GM12801 (cell line): Measurements from ENCODE around the gene UBE2QL1.

ENCODE experiments used
- TF ChIP-seq, protein P1 (sequence below): IDR thresholded peaks from one replicate; pipeline ENCODE4 v1.5.1; 2011; ENCODE audit warnings: control low read depth; ENCODE audit not compliant: insufficient read length; ENCODE audit errors: extremely low read depth

The UBE2QL1 gene, protein sequence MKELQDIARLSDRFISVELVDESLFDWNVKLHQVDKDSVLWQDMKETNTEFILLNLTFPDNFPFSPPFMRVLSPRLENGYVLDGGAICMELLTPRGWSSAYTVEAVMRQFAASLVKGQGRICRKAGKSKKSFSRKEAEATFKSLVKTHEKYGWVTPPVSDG

DNA sequence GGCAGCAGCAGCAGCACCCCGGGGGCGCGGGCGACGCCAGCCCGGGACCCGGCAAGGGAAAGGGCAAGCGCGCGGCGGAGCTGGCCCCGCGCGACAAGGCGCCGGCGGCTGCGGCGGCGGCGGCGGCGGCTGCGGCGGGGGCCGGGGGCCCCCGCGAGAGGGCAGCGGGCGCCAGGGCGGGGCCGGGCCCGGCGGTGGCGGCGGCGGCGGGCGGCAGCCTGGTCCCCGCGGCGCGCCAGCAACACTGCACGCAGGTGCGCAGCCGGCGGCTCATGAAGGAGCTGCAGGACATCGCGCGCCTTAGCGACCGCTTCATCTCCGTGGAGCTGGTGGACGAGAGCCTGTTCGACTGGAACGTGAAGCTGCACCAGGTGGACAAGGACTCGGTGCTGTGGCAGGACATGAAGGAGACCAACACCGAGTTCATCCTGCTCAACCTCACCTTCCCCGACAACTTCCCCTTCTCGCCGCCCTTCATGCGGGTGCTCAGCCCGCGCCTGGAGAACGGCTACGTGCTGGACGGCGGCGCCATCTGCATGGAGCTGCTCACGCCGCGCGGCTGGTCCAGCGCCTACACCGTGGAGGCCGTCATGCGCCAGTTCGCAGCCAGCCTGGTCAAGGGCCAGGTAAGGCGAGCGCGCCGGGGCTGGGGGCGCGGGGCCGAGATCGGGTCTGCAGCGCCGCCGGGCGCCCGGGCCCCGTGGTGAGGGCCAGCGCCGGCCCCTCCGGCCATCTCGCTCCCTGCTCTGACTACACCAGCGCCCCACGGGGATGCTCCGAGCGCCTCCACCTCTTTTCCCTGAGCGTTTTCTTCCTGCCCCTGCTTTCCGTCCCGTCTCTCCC is at the start of gene UBE2QL1:
Gene UBE2QL1 (plus strand): TSS at position 238 of the 843 bp plus-strand sequence. CDS start 35 bp downstream, at position 273.
- TF ChIP-seq, protein P1, sequence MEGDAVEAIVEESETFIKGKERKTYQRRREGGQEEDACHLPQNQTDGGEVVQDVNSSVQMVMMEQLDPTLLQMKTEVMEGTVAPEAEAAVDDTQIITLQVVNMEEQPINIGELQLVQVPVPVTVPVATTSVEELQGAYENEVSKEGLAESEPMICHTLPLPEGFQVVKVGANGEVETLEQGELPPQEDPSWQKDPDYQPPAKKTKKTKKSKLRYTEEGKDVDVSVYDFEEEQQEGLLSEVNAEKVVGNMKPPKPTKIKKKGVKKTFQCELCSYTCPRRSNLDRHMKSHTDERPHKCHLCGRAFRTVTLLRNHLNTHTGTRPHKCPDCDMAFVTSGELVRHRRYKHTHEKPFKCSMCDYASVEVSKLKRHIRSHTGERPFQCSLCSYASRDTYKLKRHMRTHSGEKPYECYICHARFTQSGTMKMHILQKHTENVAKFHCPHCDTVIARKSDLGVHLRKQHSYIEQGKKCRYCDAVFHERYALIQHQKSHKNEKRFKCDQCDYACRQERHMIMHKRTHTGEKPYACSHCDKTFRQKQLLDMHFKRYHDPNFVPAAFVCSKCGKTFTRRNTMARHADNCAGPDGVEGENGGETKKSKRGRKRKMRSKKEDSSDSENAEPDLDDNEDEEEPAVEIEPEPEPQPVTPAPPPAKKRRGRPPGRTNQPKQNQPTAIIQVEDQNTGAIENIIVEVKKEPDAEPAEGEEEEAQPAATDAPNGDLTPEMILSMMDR = no peak

DNA sequence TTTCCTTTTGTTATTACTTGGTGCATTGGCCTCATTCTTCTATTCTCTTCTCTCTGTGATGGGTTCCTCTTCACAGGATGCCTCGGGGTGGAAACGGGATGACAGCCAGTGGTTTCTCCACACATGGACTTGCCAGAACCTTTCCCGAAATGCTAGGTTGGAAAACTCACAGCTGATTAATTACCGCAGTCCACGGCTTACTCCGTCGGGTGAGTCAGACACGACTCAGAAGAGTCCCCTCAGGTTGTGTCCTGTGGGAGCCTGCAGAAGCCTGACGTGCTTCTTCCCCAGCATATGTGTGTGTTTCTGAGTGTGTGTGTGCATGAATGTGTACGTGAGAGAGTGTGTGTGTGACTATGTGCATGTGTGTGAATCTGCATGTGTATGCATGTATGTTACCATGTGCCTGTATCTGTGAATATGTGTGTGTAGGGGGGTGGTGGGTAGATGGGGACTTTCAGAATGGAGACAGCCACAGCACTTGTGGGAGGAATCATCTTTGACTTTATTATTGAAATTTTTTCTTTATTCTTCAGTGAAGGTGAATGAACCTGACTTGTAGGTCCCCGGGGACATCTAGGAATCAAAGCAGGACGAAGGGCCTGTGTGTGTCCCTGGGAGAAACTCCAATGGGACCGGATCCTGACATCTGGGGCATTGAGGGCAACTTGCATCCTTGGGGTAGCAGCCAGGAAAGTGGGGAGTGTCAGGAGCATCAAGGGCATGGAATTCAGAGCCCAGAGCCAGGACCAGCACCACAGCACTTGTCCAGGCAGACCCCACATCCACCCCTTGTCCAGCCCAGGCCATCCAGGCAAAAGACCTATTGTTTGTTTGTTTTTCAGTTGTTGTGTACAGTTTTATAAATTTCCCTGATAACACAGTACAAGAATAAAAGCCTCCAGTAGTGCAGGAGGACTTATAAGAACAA is 48.4 kb upstream of the UBE2QL1 start:
- TF ChIP-seq, protein P1 = no peak

DNA sequence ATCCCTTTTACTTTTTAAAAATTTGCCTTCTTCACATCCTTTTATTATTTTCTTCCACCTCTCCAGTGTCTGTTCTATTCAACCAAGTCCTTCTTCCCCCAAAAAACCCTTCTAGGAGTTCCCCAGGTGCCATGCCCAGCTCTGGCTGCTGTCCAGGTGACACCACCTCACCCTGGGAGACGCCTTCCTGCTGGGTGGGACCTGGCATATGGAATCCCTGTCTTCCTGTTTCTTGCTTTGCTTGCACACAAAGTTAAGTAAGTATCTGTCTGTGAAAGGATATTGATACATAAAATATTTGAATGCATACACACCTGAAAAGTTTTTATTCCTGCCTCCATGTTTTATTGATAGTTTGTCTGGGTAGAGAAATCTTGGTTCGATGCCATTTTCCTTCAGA is 47.2 kb upstream of the UBE2QL1 start:
- TF ChIP-seq, protein P1 = no peak

DNA sequence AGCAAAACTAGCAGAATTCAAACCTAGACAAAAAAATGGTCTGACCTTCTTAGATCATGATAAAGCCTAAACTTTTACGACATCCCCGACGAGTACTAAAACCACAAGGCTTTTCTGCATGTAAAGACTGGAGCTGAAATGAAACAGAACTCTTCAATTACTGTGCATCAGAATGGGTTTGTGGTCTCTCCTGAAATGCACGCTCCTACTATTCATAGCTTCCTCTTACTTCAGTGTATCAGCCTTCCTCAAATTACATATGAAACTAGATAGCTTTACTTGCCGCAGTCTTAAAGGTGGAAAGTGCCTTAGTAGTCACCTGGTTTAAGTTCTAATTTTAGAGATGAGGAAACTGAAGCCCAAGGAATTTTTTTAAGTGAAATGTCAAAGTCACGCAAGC is 45.7 kb upstream of the UBE2QL1 start:
- TF ChIP-seq, protein P1 = no peak

DNA sequence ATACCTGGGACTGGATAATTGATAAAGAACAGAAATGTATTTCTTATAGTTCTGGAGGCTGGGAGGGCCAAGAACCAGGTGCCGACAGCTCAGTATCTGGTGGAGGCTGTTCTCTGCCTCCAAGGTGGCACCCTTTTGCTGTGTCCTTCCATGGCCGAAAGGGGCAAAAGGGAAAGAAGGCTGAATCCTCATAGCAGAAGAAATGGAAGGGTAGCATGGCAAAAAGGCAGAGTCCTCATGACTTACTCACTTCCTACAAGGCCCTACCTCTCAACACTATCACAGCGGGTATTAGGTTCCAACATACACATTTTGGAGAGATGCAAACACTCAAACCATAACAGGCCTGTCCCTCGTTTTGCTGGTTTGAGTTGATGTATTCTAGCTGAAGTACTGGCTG is 45.2 kb upstream of the UBE2QL1 start:
- TF ChIP-seq, protein P1 = no peak

DNA sequence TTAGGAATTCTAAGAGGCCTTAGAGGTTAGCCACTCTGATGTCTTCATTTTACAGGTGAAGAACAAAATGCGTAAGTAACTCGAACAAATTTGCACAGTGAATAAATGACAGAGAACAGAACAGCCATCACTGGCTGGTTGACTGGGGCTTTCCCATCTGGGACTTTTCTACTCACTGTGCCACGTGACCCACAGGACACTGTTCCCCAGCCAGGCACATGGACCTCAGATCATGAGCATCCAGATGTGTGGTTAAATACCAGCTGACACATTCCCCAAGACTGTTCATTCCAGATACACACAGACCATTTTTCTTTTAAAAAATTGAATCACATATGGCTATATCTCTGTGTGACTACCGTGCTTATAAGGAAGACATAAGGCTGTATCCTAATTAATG is 44.5 kb upstream of the UBE2QL1 start:
- TF ChIP-seq, protein P1 = no peak

DNA sequence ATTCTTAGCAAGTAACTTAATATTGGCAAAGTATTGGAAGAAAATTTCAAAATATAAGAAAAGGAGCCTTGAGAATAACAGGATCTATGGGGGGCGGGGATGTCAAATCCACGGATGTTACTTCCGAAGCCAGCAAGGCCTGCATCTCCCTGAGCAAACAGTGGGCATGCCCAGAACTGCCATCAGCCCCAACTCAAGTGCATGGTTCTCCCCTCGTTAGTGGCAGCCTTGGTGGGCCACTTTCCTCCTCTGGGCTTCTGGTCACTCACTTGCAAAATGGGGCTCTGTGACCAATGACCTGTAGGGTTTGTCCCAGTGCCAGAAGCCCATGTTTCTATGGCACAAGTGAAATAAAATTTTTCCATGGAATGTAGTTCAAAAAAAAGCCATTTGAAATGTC is 43.1 kb upstream of the UBE2QL1 start:
- TF ChIP-seq, protein P1 = no peak
